Left renal pelvis (tissue), 4 donors: ENCODE data around the gene CDYL2. TPM values are rescaled to one million over a fixed set of nuclear protein-coding genes. Genes with fewer than 3 reads are reported as not detected.
"Not testable (repeated sequence)": the region's sequence is repeated elsewhere in the genome, so short reads cannot be mapped to it uniquely, and the experiment has no call there.

Experiments
- DNase-seq, 4 donors: peaks; one replicate each; pipeline ENCODE4 v3.0.0-alpha.2; 2013; ENCODE audit warnings: low read depth in 4 of 4, low spot score in 3 of 4
- polyA plus RNA-seq, 4 donors: library from polyadenylated mRNA; unstranded; fragments of 120-200 nt; gene quantifications; one replicate each; pipeline ENCODE4 v1.2.1, GENCODE V29; 2013; ENCODE audit not compliant: insufficient read length in 4 of 4

The CDYL2 gene, protein sequence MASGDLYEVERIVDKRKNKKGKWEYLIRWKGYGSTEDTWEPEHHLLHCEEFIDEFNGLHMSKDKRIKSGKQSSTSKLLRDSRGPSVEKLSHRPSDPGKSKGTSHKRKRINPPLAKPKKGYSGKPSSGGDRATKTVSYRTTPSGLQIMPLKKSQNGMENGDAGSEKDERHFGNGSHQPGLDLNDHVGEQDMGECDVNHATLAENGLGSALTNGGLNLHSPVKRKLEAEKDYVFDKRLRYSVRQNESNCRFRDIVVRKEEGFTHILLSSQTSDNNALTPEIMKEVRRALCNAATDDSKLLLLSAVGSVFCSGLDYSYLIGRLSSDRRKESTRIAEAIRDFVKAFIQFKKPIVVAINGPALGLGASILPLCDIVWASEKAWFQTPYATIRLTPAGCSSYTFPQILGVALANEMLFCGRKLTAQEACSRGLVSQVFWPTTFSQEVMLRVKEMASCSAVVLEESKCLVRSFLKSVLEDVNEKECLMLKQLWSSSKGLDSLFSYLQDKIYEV
- polyA plus RNA-seq: 1 to 10 TPM; 6.5 to 7.3 (median 7.2) TPM

- DNase-seq: no peak
Observed at GRCh38 chr16:80804526-80805383, at the start of gene CDYL2. Gene CDYL2, minus strand, starts transcription at chr16:80804598. Its CDS starts 425 bp downstream, at chr16:80804173.

- DNase-seq: no peak
Observed at GRCh38 chr16:80852261-80852872, 48.0 kb upstream of the CDYL2 start.

DNA sequence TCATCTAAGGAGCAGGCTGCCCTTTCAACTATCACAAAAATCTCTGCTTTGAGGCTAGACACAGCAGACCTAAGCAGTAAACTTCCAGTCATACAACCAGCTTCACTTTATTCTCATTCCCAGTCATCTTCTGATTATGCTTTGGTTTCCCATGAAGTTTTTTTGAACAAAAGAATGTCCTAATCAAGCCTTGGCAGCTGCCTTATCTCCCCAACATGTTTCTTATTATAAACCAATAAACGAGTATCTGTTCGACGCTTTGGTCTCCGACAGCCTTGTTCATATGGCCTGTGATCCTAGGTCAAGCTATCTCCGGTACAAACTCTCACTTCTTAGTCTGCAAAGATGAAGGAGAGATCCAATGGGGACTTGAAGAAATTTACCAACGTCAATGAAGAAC lies 47.4 kb upstream of the CDYL2 start:
- DNase-seq: no peak

- no peak for DNase-seq
Observed at GRCh38 chr16:80850757-80851156, 46.4 kb upstream of the CDYL2 start.

DNA sequence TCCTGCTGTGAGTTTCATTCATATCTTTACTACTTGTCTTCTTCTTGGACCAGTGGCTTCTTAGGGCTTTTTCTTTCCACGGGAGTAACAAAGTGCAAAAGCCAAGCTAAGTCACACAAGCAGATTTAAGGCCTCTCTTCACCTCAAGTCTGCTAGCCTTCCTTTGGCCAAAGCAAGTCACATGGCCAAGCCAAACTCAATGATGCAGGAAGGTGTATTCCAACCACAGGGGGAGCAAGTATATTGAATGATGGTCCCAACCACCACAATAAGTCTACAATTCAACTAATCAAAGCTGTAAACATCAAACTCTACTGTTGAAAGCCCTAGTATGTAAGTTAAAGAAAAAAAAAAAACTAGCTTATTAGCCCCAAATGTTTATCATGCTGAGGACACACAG lies 44.5 kb upstream of the CDYL2 start:
- DNase-seq: no peak

- DNase-seq: no peak
Observed at GRCh38 chr16:80846680-80847079, 42.3 kb upstream of the CDYL2 start.

- no peak for DNase-seq
Observed at GRCh38 chr16:80846275-80846674, 41.9 kb upstream of the CDYL2 start.

- no peak for DNase-seq
Observed at GRCh38 chr16:80844395-80844794, 40.0 kb upstream of the CDYL2 start.

- no peak for DNase-seq
Observed at GRCh38 chr16:80841231-80841630, 36.8 kb upstream of the CDYL2 start.

GRCh38 chr16:80837533-80838147 lies 33.2 kb upstream of the CDYL2 start:
- DNase-seq: no peak

DNA sequence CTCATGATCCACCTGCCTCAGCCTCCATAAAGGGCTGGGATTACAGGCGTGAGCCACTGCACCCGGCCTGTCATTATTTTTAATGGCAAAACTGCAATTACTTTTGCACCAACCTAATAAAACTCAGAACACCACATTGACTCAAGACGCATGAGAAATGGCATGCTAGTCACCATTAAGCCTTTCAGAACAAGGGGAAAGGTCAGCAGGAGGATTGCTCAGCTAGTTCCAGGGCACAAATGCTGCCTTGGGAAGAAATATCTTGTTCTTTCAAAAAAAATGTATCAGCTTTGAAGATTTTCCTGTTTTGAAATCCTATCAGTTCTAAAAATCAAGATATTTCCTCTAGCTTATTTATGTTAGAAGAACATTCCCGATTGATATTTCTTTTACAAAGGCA lies 32.4 kb upstream of the CDYL2 start:
- DNase-seq: no peak

GRCh38 chr16:80836202-80836601 lies 31.8 kb upstream of the CDYL2 start:
- DNase-seq: no peak

DNA sequence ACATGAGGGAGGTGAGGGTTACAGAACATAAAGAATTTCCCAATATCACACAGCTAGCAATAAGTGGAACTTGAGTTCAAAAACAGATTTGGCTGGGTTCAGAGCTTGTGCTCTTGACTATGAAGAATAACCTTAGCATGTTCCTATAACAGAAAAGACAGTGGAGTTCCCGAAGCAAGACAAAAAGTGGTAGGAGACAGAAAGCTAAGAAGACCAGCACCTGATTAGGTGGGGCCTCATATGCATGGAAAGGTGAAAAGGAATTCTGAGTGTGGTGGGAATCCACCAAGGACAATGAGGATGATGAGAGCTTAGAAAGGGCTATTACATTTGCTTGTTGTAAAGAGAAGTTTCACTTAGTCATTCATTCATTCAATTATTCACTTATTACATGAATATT lies 26.6 kb upstream of the CDYL2 start:
- DNase-seq: no peak

GRCh38 chr16:80828495-80828894 lies 24.1 kb upstream of the CDYL2 start:
- no peak for DNase-seq

GRCh38 chr16:80827007-80827406 lies 22.6 kb upstream of the CDYL2 start:
- DNase-seq: no peak

DNA sequence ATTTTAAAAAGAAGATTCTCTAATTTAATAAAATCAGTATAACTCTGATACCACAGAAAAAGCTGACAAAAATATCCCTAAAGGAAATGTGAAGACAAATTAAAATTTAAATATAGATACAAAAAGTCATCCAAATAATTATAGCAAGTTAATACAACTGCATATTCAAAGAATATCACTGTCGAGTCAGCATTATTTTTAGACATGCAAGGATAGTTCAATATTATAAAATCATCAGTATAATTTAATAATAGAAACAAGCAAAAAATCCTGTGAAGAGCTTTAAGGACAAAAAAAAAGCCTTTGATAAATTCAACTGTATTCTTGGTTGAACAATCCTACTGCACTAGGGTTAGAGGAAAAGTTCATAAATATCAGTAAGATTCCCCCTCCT lies 21.0 kb upstream of the CDYL2 start:
- DNase-seq: no peak

- DNase-seq: no peak
Observed at GRCh38 chr16:80824623-80825364, 20.4 kb upstream of the CDYL2 start.

DNA sequence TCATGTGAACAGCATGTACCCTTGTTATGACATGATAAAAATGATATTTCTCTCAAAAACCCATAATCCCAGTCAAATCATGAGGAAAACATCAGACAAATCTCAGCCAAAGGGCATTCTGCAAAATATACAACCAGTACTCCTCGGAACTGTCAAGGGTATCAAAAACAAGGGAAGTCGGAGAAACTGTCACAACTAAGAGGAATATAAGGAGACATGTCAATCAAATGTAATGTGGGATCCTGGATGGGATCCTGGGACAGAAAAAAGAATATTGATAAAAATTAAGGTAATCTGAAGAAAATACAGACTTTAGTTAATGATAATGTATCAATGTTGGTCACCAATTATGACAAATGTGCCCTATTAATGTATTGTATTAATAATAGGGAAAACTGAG lies 15.6 kb upstream of the CDYL2 start:
- no peak for DNase-seq

GRCh38 chr16:80816356-80816755 lies 12.0 kb upstream of the CDYL2 start:
- DNase-seq: no peak

DNA sequence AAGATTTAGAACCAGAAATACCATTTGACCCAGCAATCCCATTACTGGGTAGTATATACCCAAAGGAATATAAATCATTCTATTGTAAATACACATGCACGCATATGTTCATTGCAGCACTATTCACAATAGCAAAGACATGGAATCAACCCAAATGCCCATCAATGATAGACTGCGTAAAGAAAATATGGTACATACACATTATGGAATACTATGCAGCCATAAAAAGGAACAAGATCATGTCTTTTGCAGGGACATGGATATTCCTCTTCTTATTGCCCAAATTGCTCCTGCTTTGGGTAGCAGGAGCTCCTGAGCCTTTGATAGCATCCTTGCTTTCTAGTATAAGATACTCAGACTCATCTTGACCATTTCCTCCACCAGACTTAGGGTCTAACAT lies 10.9 kb upstream of the CDYL2 start:
- not testable (repeated sequence) for DNase-seq
